WERI-Rb-1 (cell line): Measurements from ENCODE around the gene CERS5.

Experiments
- DNase-seq: peaks from one replicate; pipeline ENCODE4 v3.0.0-alpha.2; 2020
- H3K27ac ChIP-seq: fragments of 250-450 bp; sonication (Bioruptor Pico); 2 replicates; pipeline ENCODE4 v1.5.1; 2020; ENCODE audit warnings: mild to moderate bottlenecking, moderate library complexity
- H3K27me3 ChIP-seq: fragments of 250-450 bp; sonication (Bioruptor Pico); 2 replicates; pipeline ENCODE4 v1.5.1; 2021; ENCODE audit warnings: mild to moderate bottlenecking, low read depth, moderate library complexity; ENCODE audit not compliant: insufficient read depth, severe bottlenecking
- H3K36me3 ChIP-seq: fragments of 250-450 bp; sonication (Bioruptor Pico); 2 replicates; pipeline ENCODE4 v1.5.1; 2020; ENCODE audit warnings: mild to moderate bottlenecking, moderate library complexity
- H3K4me3 ChIP-seq: 2 replicates; pipeline ENCODE4 v1.5.1; 2011; ENCODE audit warnings: low read depth, mild to moderate bottlenecking, control low read depth, low read length
- H3K9me3 ChIP-seq: fragments of 250-450 bp; sonication (Bioruptor Pico); 2 replicates; pipeline ENCODE4 v1.5.1; 2021; ENCODE audit warnings: mild to moderate bottlenecking, moderate library complexity; ENCODE audit not compliant: severe bottlenecking
- CTCF ChIP-seq: IDR thresholded peaks from 2 replicates; pipeline ENCODE4 v1.5.1; 2011; ENCODE audit warnings: low read depth, mild to moderate bottlenecking, control low read depth, inconsistent platforms, low read length

Gene CERS5

GRCh38 chr12:50100561-50100960 is 66.6 kb downstream of the CERS5 start:
- no peak for DNase-seq
- no peak overlapping the region for H3K27ac ChIP-seq
- H3K9me3 ChIP-seq = no peaks in the 10 kb centered on the region
- no peak overlapping the region for H3K4me3 ChIP-seq
- H3K27me3 ChIP-seq = no peaks in the 10 kb centered on the region
- TF ChIP-seq CTCF = no peak
- peaks cover 52% of the 10 kb centered on the region for H3K36me3 ChIP-seq

GRCh38 chr12:50099302-50100008 is 67.7 kb downstream of the CERS5 start:
- Histone ChIP-seq H3K9me3 (no peaks in the 10 kb centered on the region), H3K27ac (no peak overlapping the region), H3K36me3 (peaks cover 63% of the 10 kb centered on the region), H3K27me3 (no peaks in the 10 kb centered on the region), H3K4me3 (no peak overlapping the region)
- DNase-seq = no peak
- no peak for TF ChIP-seq CTCF

- no peaks in the 10 kb centered on the region for H3K27me3 ChIP-seq
- no peak for TF ChIP-seq CTCF
- no peak for DNase-seq
- H3K27ac ChIP-seq = no peak overlapping the region
- H3K4me3 ChIP-seq = no peak overlapping the region
- peaks cover 78% of the 10 kb centered on the region for H3K36me3 ChIP-seq
- H3K9me3 ChIP-seq = no peaks in the 10 kb centered on the region
Measured at GRCh38 chr12:50097952-50098351, 69.2 kb downstream of the CERS5 start.

GRCh38 chr12:50090391-50090790 is 76.8 kb downstream of the CERS5 start:
- no peak for TF ChIP-seq CTCF
- Histone ChIP-seq H3K36me3 (peaks cover 84% of the 10 kb centered on the region), H3K27ac (no peak overlapping the region), H3K9me3 (no peaks in the 10 kb centered on the region), H3K27me3 (no peaks in the 10 kb centered on the region), H3K4me3 (no peak overlapping the region)
- no peak for DNase-seq

GRCh38 chr12:50089730-50090129 is 77.4 kb downstream of the CERS5 start:
- TF ChIP-seq CTCF = no peak
- no peak overlapping the region for H3K27ac ChIP-seq
- no peak overlapping the region for H3K4me3 ChIP-seq
- DNase-seq = no peak
- H3K27me3 ChIP-seq = no peaks in the 10 kb centered on the region
- H3K9me3 ChIP-seq = no peaks in the 10 kb centered on the region
- H3K36me3 ChIP-seq = peaks cover 78% of the 10 kb centered on the region
